HFF-Myc (cell line): ENCODE results near the gene PRR36.

Experiments
- DNase-seq: peaks from one replicate; pipeline ENCODE4 v3.0.0-alpha.2; 2011; ENCODE audit warnings: low read depth; ENCODE audit errors: extremely low read depth
- H3K4me3 ChIP-seq: replicated peaks from 2 replicates; pipeline ENCODE4 v1.5.1; 2011; ENCODE audit warnings: low read depth, mild to moderate bottlenecking, control low read depth, low read length
- CTCF ChIP-seq: IDR thresholded peaks from 2 replicates; pipeline ENCODE4 v1.5.1; 2012; ENCODE audit warnings: mild to moderate bottlenecking, low read depth, low read length, control low read depth; ENCODE audit errors: missing control alignments

Gene PRR36

GRCh38 chr19:7907544-7907943 is 33.4 kb upstream of the PRR36 start:
- no peak overlapping the region for H3K4me3 ChIP-seq
- DNase-seq = no peak
- TF ChIP-seq CTCF = no peak

DNA sequence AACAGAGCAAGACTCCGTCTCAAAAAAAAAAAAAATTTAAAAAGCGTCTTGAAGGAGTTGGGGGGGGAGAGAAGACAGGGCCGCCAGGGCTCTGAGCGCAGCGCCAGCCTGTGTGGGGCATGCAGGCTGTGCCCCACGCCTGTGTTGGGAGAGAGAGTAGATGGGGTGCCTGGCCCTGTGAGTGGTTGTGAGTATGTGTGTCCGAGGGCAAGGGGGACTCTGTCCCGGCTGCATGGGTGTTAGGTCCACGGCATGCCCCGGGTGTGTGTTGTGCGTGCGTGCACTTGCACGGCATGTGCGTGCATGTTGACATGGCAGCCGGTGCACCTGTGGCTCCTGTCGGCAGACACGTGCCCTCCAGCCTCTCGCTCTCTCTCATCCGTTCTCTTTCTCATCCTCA is 32.9 kb upstream of the PRR36 start:
- no peak for DNase-seq
- no peak overlapping the region for H3K4me3 ChIP-seq
- no peak for TF ChIP-seq CTCF

- no peak for DNase-seq
- no peak overlapping the region for H3K4me3 ChIP-seq
- TF ChIP-seq CTCF = no peak
Measured at GRCh38 chr19:7905859-7906258, 31.7 kb upstream of the PRR36 start.

- TF ChIP-seq CTCF = no peak
- DNase-seq = no peak
- peak overlapping the region; percentile 94 for H3K4me3 ChIP-seq
Measured at GRCh38 chr19:7905268-7905667, 31.1 kb upstream of the PRR36 start.

GRCh38 chr19:7904074-7905020 is 30.2 kb upstream of the PRR36 start:
- peak overlapping the region; percentile 94 for H3K4me3 ChIP-seq
- TF ChIP-seq CTCF = no peak
- no peak for DNase-seq

DNA sequence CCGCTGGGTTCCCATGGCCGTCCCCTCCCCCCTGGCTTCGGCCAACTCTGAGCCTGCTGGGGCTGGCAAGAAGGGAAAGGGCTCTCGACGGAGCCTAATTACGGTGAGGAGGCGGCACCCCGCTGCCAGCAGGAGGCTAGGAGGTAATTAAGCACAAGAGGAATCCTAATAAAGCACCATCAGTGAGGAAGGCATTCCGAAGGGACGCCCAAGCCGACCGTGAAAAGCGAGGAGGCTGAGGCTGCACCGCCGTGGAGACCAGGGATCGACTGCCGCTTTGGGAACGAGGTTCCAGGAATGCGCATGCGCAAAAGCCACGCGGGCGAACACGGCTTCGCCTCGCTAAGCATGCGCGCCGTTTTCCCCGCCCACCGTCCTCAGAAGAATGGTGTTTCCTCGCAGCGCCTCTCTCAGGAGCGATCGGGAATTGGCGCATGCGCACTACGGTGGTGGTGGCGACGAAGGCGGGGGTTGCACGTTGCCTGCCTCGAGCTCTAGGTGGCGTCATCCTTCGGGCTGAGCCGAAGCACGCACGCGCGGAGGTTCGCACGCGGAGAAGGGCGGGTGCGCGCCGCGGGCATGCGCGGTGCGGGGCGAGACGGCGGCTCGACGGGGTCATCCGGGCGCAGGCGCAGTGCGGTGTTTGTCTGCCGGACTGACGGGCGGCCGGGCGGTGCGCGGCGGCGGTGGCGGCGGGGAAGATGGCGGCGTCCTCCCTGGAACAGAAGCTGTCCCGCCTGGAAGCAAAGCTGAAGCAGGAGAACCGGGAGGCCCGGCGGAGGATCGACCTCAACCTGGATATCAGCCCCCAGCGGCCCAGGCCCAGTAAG is 29.3 kb upstream of the PRR36 start, which contains the start of gene MAP2K7:
MAP2K7 (plus strand) TSS at position 634 of the 830 bp plus-strand sequence; CDS start at position 702, 68 bp downstream.
- peak within 1 kb of the TSS; percentile 94 for H3K4me3 ChIP-seq
- peak; percentile 50 for TF ChIP-seq CTCF
- peak; percentile 99 for DNase-seq
